CD4-positive, alpha-beta T cell treated with Interleukin-17A for 4 hours (primary cell): Measurements from ENCODE around the gene FLRT2.

Source experiments
- DNase-seq: peaks from one replicate; pipeline ENCODE4 v3.0.0-alpha.2; 2020; ENCODE audit warnings: mixed read lengths

FLRT2 gene

GRCh38 chr14:85601690-85602089, 71.7 kb downstream of the FLRT2 start:
- no peak for DNase-seq

GRCh38 chr14:85602345-85602744, 72.4 kb downstream of the FLRT2 start:
- DNase-seq, result no peak

GRCh38 chr14:85604021-85604420, 74.1 kb downstream of the FLRT2 start:
- no peak for DNase-seq

- DNase-seq, result no peak
Observed at GRCh38 chr14:85604714-85605113, 74.8 kb downstream of the FLRT2 start.

GRCh38 chr14:85607651-85608081, 77.7 kb downstream of the FLRT2 start:
- DNase-seq, result no peak

GRCh38 chr14:85613496-85613895, 83.6 kb downstream of the FLRT2 start:
- no peak for DNase-seq

GRCh38 chr14:85616386-85616885, 86.5 kb downstream of the FLRT2 start:
- no peak for DNase-seq

- DNase-seq, result no peak
Observed at GRCh38 chr14:85616886-85617285, 86.9 kb downstream of the FLRT2 start.

GRCh38 chr14:85617791-85618190, 87.8 kb downstream of the FLRT2 start:
- no peak for DNase-seq

GRCh38 chr14:85618390-85618789, 88.4 kb downstream of the FLRT2 start:
- DNase-seq, result no peak

GRCh38 chr14:85618978-85619377, 89.0 kb downstream of the FLRT2 start:
- no peak for DNase-seq

GRCh38 chr14:85619851-85620250, 89.9 kb downstream of the FLRT2 start:
- no peak for DNase-seq

GRCh38 chr14:85620947-85621346, 91.0 kb downstream of the FLRT2 start:
- DNase-seq, result no peak

GRCh38 chr14:85622106-85622505, 92.2 kb downstream of the FLRT2 start:
- no peak for DNase-seq

GRCh38 chr14:85622986-85623685, 93.2 kb downstream of the FLRT2 start:
- no peak for DNase-seq

- no peak for DNase-seq
Observed at GRCh38 chr14:85625925-85626585, 96.1 kb downstream of the FLRT2 start.

- no peak for DNase-seq
Observed at GRCh38 chr14:85634205-85634604, 104.3 kb downstream of the FLRT2 start.

- no peak for DNase-seq
Observed at GRCh38 chr14:85644211-85644610, 114.3 kb downstream of the FLRT2 start.

- DNase-seq, result no peak
Observed at GRCh38 chr14:85653029-85653428, 123.1 kb downstream of the FLRT2 start.

- no peak for DNase-seq
Observed at GRCh38 chr14:85660243-85660922, 130.4 kb downstream of the FLRT2 start.

- DNase-seq, result no peak
Observed at GRCh38 chr14:85662096-85662495, 132.2 kb downstream of the FLRT2 start.

GRCh38 chr14:85663256-85663655, 133.3 kb downstream of the FLRT2 start:
- no peak for DNase-seq

GRCh38 chr14:85663667-85664066, 133.7 kb downstream of the FLRT2 start:
- no peak for DNase-seq

GRCh38 chr14:85675957-85676356, 146.0 kb downstream of the FLRT2 start:
- DNase-seq, result no peak
